ENCODE results near the gene ARL3.

Gene ARL3

DNA sequence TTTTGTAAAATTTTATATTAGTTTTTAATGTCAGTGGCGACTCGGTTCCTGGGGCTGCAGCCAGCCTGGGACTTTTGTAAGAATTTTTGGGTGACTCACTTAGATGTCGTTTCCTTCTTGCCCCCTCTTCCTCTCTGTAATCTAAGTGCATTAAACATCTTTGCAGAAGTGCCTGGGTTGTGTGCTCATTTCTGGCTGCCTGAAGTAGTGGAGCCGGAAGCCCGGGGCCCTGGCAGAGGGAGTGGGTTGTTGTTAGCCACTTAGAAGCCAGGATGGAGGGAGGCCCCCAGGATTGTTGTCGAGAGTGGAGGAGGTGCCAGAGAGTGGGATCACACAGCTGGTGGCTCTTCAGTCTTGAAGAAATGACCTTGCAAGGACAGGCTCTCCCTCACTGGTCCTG is 80.9 kb downstream of the ARL3 start:
- DNase-seq = no peak

- no peak for DNase-seq
These were observed 81.6 kb downstream of the ARL3 start for GRCh38 chr10:102632394-102633111.

GRCh38 chr10:102631525-102632393 is 82.4 kb downstream of the ARL3 start:
- no peak for DNase-seq

GRCh38 chr10:102630663-102631062 is 83.5 kb downstream of the ARL3 start:
- DNase-seq = no peak

GRCh38 chr10:102629661-102630614 is 84.3 kb downstream of the ARL3 start:
- DNase-seq = no peak

DNA sequence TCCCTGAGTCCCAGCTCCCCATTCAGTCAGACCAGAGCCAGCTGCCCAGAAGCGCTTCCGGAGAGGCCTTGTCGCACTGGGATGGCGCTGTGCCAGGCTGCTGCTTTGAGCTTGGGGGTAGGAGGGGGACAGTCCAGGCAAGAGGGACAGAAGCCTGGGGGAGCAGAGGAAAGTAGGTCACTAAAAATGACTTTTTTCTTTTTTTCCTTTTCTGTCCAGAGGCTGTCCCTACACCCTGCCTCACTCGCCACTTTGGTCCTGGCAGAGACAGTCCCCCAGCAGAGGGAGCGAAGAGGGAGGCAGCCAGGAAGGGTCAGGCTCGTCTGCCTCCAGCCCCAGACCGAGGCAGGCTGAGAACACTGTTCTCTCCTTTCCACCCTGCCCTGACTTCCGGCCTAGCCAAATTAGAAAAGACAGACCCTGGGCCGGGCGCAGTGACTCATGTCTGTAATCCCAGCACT is 85.7 kb downstream of the ARL3 start:
- no peak for DNase-seq

GRCh38 chr10:102627736-102628293 is 86.4 kb downstream of the ARL3 start:
- no peak for DNase-seq

- no peak for DNase-seq
These were observed 86.9 kb downstream of the ARL3 start for GRCh38 chr10:102627291-102627735.

- DNase-seq = no peak
These were observed 88.0 kb downstream of the ARL3 start for GRCh38 chr10:102626026-102626685.

DNA sequence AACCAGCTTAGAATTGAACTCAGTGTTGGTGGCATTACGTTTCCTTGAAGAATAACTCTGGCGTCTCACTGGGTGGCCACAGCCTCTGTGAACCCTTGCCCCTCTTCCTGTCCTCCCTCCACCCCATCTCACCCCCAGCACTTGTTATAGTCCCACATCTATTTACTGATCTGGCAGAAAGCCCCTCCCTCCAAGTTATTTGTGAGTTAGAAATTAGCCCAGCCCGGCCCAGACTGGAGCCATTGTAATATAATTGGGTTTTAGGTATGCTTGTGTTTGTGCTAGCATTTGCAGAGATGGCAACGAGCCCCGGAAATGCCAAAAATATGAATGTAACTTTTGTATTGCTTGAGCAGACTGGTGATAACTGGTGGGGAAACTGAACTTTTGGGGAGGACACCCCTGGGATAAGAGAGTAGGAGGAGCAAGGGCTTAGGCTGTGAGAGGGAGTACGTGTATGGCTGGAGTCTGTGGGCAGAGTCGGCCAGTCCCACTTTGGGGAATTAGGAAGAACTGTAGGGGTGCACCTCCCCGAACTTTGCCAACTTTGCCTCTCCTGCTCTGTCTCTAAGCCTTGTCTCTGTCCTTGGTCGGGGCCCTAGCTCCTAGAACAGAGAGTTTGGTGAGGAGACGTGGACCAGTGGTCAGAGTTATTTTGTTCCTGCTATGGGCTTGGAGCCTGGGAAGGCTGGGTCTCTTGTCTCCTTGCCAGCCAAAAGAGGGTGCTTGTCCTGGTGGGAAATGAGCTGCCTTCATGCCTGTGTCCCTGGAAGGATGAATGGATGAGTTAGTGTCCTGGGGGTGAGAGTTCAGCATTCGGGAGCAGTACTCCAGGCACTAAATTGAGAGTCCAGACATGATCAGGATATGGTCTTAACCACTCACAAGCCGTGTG is 89.2 kb downstream of the ARL3 start:
- no peak for DNase-seq

- no peak for DNase-seq
These were observed 90.1 kb downstream of the ARL3 start for GRCh38 chr10:102624094-102624493.

Measured in NCI-H1694 (cell line).